Effector memory CD4-positive, alpha-beta T cell (primary cell): Measurements from ENCODE around the gene TK1.
A peak's percentile ranks its signal among the peaks of the same experiment; 100 is the strongest.
"Not testable (repeated sequence)": the region's sequence is repeated elsewhere in the genome, so short reads cannot be mapped to it uniquely, and the experiment has no call there.

Experiments
- DNase-seq, 3 donors: peaks; one replicate each; pipeline ENCODE4 v3.0.0-alpha.2; 2020
- H3K27ac ChIP-seq: 2 replicates; pipeline ENCODE4 v1.7.0; 2013; ENCODE audit warnings: mild to moderate bottlenecking, low read length, moderate library complexity; ENCODE audit not compliant: insufficient read depth, poor library complexity, severe bottlenecking
- H3K27me3 ChIP-seq: replicated peaks from 2 replicates; pipeline ENCODE4 v1.7.0; 2013; ENCODE audit warnings: mild to moderate bottlenecking, low read length; ENCODE audit not compliant: insufficient read depth, control insufficient read depth, poor library complexity, severe bottlenecking
- H3K36me3 ChIP-seq: 2 replicates; pipeline ENCODE4 v1.7.0; 2013; ENCODE audit warnings: mild to moderate bottlenecking, low read length, moderate library complexity; ENCODE audit not compliant: control insufficient read depth, insufficient read depth
- H3K4me1 ChIP-seq: 2 replicates; pipeline ENCODE4 v1.7.0; 2013; ENCODE audit warnings: low read length, mild to moderate bottlenecking; ENCODE audit not compliant: control insufficient read depth, insufficient read depth, poor library complexity, severe bottlenecking
- H3K4me3 ChIP-seq: 2 replicates; pipeline ENCODE4 v1.7.0; 2013; ENCODE audit warnings: low read length, low read depth, mild to moderate bottlenecking; ENCODE audit not compliant: insufficient read depth, poor library complexity, severe bottlenecking
- H3K9me3 ChIP-seq: 2 replicates; pipeline ENCODE4 v1.7.0; 2013; ENCODE audit warnings: mild to moderate bottlenecking, low read length, moderate library complexity; ENCODE audit not compliant: control insufficient read depth
- total RNA-seq, 3 donors: gene quantifications; one replicate each; lab custom pipeline; 2026; lab: John Stamatoyannopoulos, UW

Gene TK1, protein sequence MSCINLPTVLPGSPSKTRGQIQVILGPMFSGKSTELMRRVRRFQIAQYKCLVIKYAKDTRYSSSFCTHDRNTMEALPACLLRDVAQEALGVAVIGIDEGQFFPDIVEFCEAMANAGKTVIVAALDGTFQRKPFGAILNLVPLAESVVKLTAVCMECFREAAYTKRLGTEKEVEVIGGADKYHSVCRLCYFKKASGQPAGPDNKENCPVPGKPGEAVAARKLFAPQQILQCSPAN
- 0.58 to 2.8 (median 1.0) reads per million in 3 donors for total RNA-seq

- H3K27ac ChIP-seq = no peak within 1 kb of the TSS
- H3K36me3 ChIP-seq = no peaks in the 10 kb centered on the region
Observed at GRCh38 chr17:78186692-78187595, at the start of gene TK1, which contains the start of gene AFMID. Gene TK1 (minus strand): TSS chr17:78187052. CDS start chr17:78186994, 58 bp downstream. Gene AFMID (plus strand): TSS chr17:78187362. CDS start chr17:78187371, 9 bp downstream.

DNA sequence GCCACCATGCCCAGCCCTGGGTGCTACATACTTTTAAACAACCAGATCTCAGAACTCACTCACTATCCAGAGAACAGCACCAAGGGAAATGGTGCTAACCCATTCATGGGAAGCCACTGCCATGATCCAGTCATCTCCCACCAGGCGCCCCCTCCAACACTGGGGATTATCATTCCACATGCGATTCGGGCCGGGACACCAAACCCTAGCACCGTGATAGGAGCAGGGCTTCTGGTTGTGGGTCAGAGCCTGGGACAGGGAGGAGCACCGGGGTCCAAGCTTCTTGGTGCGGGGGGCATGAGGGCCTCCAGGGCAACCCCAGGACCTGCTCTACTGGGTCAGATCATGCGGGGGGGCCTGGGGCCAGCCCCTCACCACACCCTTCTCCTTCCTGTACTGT lies 49.0 kb upstream of the TK1 start:
- DNase-seq = no peak
- Histone ChIP-seq H3K4me1 (peaks cover 5% of the 10 kb centered on the region), H3K27ac (no peak overlapping the region), H3K27me3 (peaks cover 14% of the 10 kb centered on the region), H3K4me3 (no peak overlapping the region), H3K36me3 (no peaks in the 10 kb centered on the region), H3K9me3 (no peaks in the 10 kb centered on the region)

More at GRCh38 chr17:78186692-78187595, at the start of gene TK1, which contains the start of gene AFMID:
- Histone ChIP-seq H3K9me3 (no peaks in the 10 kb centered on the region), H3K4me3 (peak within 1 kb of the TSS; percentile 48), H3K27me3 (no peaks in the 10 kb centered on the region), H3K4me1 (no peaks in the 10 kb centered on the region)
- DNase-seq = peak; percentile 71 to 80 (median 73)

DNA sequence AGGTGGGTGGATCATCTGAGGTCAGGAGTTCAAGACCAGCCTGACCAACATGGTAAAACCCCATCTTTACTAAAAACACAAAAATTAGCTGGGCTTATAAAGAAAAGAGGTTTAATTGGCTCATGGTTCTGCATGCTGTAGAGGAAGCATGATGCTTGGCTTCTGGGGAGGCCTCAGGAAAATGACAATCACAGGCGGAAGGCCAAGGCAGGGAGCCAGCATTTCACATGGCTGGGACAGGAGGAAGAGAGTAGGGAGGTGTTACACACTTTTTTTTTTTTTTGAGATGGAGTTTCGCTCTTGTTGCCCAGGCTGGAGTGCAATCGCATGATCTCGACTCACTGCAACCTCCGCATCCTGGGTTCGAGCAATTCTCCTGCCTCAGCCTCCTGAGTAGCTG lies 48.2 kb upstream of the TK1 start:
- H3K9me3 ChIP-seq, DNase-seq, H3K27ac ChIP-seq, H3K4me3 ChIP-seq, H3K4me1 ChIP-seq, H3K36me3 ChIP-seq: not testable (repeated sequence)
- H3K27me3 ChIP-seq = peaks cover 20% of the 10 kb centered on the region

DNA sequence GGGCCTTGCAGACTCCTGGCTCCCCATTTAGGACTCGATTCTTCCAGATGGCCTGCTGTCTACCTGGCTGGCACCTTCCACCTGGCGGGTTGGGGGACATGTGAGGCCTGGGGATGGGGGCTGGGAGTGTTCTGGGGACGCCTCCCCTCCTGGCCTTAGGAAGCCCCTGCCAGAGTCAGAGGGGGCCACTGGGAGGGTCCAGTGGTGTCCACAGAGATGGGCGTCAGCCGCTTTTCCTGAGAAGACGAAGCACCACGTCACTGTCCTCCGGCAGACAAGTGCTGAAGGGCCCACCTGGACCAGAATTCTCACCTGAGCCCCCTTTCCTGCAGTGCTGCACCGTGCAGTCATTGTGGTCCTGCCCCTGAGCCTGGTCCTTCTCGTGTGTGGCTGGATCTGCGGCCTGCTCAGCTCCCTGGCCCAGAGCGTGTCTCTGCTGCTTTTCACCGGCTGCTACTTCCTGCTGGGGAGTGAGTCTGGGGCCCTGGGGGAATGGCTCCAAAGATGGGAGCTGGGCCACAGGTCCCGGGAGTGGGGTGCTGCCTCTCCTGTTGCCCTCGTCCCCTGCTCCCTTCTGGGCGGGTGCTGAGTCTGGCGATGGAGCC lies 47.5 kb upstream of the TK1 start:
- H3K4me1 ChIP-seq = peaks cover 5% of the 10 kb centered on the region
- no peak overlapping the region for H3K27ac ChIP-seq
- no peaks in the 10 kb centered on the region for H3K9me3 ChIP-seq
- no peaks in the 10 kb centered on the region for H3K36me3 ChIP-seq
- H3K4me3 ChIP-seq = no peak overlapping the region
- DNase-seq = no peak
- peaks cover 20% of the 10 kb centered on the region for H3K27me3 ChIP-seq

DNA sequence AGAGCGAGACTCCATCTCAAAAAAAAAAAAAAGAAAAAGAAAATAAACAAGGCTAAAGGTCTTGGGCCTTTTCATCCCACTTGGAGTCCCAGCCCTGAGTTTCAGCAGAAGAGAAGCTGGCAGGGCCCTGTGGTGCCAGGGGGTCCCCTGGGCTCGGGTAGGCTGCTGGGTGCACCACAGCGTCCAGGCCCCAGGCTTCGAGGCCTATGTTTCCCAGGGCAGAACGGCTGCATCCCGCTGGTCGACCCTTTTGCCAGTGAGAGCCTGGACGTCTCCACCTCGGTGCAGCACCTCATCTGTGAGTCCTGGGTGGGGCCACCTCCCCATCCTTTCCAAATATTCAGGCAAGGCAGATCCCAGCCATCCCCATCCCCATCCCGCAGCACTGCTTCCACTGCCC lies 46.8 kb upstream of the TK1 start:
- H3K9me3 ChIP-seq = no peaks in the 10 kb centered on the region
- H3K27ac ChIP-seq = no peak overlapping the region
- no peak overlapping the region for H3K4me3 ChIP-seq
- peaks cover 5% of the 10 kb centered on the region for H3K4me1 ChIP-seq
- no peaks in the 10 kb centered on the region for H3K36me3 ChIP-seq
- peaks cover 20% of the 10 kb centered on the region for H3K27me3 ChIP-seq
- no peak for DNase-seq

DNA sequence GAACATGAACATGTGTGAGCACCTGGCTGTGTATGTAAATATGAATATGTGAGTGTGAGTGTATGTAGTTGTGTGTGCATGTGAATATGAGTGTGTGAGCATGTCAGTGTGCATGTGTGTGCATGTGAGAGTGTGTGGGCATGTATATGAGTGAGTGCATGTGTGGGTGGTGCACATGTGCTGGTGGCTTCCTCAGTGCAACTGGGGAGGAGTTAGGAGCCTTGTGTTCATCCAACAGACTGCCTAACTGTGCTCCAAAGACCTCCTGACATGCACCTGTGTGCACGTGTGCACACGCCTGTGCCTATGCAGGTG lies 46.0 kb upstream of the TK1 start:
- Histone ChIP-seq H3K9me3 (no peaks in the 10 kb centered on the region), H3K4me3 (no peak overlapping the region), H3K4me1 (peaks cover 5% of the 10 kb centered on the region), H3K27me3 (peaks cover 20% of the 10 kb centered on the region), H3K36me3 (no peaks in the 10 kb centered on the region), H3K27ac (no peak overlapping the region)
- no peak for DNase-seq

DNA sequence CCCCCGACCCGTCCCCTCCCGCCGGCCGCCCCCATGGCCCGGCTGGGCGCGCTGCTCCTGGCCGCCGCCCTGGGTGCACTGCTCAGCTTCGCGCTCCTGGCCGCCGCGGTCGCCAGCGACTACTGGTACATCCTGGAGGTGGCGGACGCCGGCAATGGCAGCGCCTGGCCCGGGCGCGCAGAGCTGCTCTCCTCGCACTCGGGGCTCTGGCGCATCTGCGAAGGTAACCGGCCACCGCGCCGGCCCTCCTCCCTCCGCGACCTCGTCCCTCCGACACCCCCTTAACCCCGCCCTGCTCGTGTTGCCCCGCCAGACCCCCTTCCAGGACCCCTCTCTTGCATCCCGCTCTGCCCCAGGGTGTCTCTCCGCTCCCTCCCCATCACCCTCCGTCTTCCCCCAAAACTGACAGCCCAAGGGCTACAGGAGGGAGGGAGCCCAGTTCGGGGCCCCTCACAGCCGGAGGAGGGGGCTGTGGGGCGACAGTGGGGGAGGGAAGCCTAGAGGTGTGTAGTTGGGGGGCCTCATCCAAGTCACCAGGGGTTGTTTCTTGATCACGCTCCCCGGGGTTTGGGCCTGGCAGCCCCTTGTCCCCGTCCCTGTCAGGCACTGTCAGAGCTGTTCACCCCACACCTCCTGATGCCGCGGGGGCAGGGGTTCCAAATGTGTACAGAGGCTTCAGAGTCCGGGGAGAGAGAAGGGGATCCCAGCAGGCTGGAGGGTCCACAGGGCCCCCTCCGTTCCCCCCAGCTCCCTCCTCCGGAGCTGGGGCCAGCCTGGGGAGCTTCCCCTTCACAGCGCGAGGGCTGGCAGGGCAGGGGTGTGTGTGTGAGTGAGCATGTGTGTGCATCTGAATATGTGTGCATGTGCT lies 45.4 kb upstream of the TK1 start:
- DNase-seq = no peak
- no peak overlapping the region for H3K4me3 ChIP-seq
- H3K4me1 ChIP-seq = peaks cover 5% of the 10 kb centered on the region
- no peaks in the 10 kb centered on the region for H3K9me3 ChIP-seq
- H3K36me3 ChIP-seq = no peaks in the 10 kb centered on the region
- no peak overlapping the region for H3K27ac ChIP-seq
- peaks cover 20% of the 10 kb centered on the region for H3K27me3 ChIP-seq

DNA sequence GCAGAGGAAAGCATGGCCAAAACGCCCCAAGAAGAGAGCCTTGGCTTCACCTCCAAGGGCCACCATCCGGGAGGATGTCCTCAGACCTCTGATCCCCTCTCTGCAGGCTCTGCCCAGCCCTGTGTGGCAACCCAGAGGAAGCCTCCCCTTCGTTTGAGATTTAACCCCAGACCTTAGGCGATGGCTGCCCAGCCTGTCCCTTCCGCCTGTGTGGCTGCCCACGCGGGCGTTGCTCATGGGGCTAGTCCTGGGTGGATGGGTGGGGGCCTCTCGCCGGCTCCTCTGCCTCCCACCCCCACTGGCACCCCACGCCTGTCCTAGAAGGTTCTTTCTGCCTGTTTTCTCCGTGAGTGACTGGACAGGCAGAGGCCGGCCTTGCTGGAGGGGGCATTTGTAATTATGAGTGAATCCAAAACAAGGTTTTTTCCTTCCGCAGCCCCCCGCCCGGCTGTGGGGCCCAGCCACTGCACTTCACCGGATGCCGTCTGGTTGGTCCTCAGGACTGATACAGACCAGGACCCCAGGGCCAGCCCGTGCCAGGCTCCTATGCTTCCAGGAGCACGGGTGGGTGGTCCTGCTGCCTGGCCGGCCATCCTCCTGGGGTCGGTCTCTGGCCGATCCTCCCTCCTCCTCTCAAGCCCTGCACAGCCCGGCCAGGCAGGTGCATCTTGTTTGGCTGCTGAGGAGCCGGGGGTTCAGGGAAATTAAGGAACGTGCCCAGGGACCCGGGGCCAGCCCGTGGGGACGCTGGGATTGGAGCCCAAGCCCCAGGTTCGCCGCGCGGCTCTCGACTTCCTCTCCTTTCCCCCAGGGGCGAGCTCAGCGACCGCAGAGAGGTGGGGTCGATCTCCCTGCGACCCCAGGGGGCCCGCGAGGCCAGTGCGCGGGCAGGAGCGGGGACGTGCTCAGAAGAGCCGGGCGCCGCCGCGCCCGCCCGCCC lies 44.4 kb upstream of the TK1 start, which contains the start of gene TMEM235:
TSS of gene TMEM235 (plus strand) at position 636 of the 940 bp plus-strand sequence. CDS start 393 bp downstream, outside the sequence.
- peaks cover 20% of the 10 kb centered on the region for H3K27me3 ChIP-seq
- no peak within 1 kb of the TSS for H3K4me3 ChIP-seq
- H3K9me3 ChIP-seq = no peaks in the 10 kb centered on the region

More for the DNA sequence above, 44.4 kb upstream of the TK1 start, which contains the start of gene TMEM235:
- H3K27ac ChIP-seq = no peak within 1 kb of the TSS
- no peaks in the 10 kb centered on the region for H3K36me3 ChIP-seq
- no peak for DNase-seq
- peaks cover 5% of the 10 kb centered on the region for H3K4me1 ChIP-seq
